ENCODE results near the gene CEP128. TPM values are rescaled to one million over a fixed set of nuclear protein-coding genes. Genes with fewer than 3 reads are reported as not detected.

Gene CEP128
- polyA plus RNA-seq, 1 of the 3 experiments (the other 2 are of a cell fraction): 1.2 TPM

DNA sequence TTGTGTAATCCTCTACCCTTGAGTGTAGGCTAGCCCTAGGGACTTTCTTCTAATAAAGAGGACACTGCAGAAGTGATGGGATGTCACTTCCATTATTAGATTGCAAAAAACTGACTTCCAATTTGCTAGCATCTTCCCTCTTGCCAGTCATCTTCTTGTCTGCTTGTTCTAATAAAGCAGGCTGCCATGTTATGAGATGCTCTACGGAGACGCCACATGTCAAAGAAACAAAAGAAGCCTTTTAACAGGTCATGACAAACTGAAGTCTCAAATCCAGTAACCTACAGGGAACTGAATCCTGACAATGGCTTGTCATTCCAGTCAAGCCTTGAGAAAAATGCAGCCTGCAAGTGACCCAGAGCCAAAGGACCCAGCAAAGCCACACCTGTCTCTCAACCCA is 76.0 kb downstream of the CEP128 start:
- no peaks in the 10 kb centered on the region for H4K20me1 ChIP-seq (ENCODE audit: insufficient read depth)
- no peaks in the 10 kb centered on the region for H3K27me3 ChIP-seq (ENCODE audit: insufficient read depth)
- no peaks in the 10 kb centered on the region for H3K79me2 ChIP-seq (ENCODE audit: insufficient read depth)
- no peak for DNase-seq
- H3K4me1 ChIP-seq (ENCODE audit: control insufficient read depth in 1 of 2, insufficient read depth in 2 of 2, low read depth in 1 of 2, low read length in 1 of 2): no peaks in the 10 kb centered on the region
- ChIA-PET POLR2A (no interaction called here), CTCF (no interaction called here)
- peaks cover 2 to 7% of the 10 kb centered on the region in 2 experiments for H3K36me3 ChIP-seq (replicated peaks in 1 of 2; ENCODE audit: control insufficient read depth in 1 of 2, insufficient read depth in 2 of 2, low read length in 1 of 2)
- TF ChIP-seq, protein P1, sequence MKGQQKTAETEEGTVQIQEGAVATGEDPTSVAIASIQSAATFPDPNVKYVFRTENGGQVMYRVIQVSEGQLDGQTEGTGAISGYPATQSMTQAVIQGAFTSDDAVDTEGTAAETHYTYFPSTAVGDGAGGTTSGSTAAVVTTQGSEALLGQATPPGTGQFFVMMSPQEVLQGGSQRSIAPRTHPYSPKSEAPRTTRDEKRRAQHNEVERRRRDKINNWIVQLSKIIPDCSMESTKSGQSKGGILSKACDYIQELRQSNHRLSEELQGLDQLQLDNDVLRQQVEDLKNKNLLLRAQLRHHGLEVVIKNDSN (IDR thresholded peaks at IDR 0.05; ENCODE audit: borderline replicate concordance, low read depth): no peak
- TF ChIP-seq SMC3 (IDR thresholded peaks at IDR 0.05; ENCODE audit: low read depth, low read length) (no peak), GATA2 (CRISPR knock-in tag; IDR thresholded peaks at IDR 0.05) (no peak), CHD2 (IDR thresholded peaks at IDR 0.05; ENCODE audit: low read length, partially characterized antibody) (no peak), GABPA (IDR thresholded peaks at IDR 0.05; ENCODE audit: low read depth) (no peak), FOXJ3 (CRISPR knock-in tag; IDR thresholded peaks at IDR 0.05) (no peak), MEF2A (IDR thresholded peaks at IDR 0.05; ENCODE audit: borderline replicate concordance, low read depth) (no peak), TCF12 (IDR thresholded peaks at IDR 0.05) (no peak), JUND (IDR thresholded peaks at IDR 0.05) (no peak), SIN3A (IDR thresholded peaks at IDR 0.05; ENCODE audit: borderline replicate concordance, low read depth, low read length) (no peak), TAF1 (IDR thresholded peaks at IDR 0.05; ENCODE audit: borderline replicate concordance, low read depth, low read length) (no peak), RXRA (IDR thresholded peaks at IDR 0.05; ENCODE audit: borderline replicate concordance, low read depth) (no peak), EZH2phosphoT487 (IDR thresholded peaks at IDR 0.05; ENCODE audit: borderline replicate concordance, low read depth) (no peak)
- TF ChIP-seq, protein P2, sequence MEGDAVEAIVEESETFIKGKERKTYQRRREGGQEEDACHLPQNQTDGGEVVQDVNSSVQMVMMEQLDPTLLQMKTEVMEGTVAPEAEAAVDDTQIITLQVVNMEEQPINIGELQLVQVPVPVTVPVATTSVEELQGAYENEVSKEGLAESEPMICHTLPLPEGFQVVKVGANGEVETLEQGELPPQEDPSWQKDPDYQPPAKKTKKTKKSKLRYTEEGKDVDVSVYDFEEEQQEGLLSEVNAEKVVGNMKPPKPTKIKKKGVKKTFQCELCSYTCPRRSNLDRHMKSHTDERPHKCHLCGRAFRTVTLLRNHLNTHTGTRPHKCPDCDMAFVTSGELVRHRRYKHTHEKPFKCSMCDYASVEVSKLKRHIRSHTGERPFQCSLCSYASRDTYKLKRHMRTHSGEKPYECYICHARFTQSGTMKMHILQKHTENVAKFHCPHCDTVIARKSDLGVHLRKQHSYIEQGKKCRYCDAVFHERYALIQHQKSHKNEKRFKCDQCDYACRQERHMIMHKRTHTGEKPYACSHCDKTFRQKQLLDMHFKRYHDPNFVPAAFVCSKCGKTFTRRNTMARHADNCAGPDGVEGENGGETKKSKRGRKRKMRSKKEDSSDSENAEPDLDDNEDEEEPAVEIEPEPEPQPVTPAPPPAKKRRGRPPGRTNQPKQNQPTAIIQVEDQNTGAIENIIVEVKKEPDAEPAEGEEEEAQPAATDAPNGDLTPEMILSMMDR (IDR thresholded peaks at IDR 0.05): no peak
- H3K9me3 ChIP-seq: peaks cover 10% of the 10 kb centered on the region; the same call in 1 of the 2 replicates
- H2AFZ ChIP-seq (ENCODE audit: low read depth): no peak overlapping the region
- H3K4me3 ChIP-seq (ENCODE audit: low read depth in 2 of 2, low read length in 1 of 2): no peak overlapping the region
- H3K4me2 ChIP-seq: no peak overlapping the region
- H3F3A ChIP-seq (replicated peaks; ENCODE audit: insufficient read depth): peaks cover 6% of the 10 kb centered on the region
- WGBS (ENCODE audit: low lambda C conversion rate): 93% methylated on average over 2 of the region's 2 CpGs
- no peak overlapping the region for H3K27ac ChIP-seq (ENCODE audit: low read depth in 2 of 2, low read length in 1 of 2)
- H3K9ac ChIP-seq: no peak overlapping the region
- no peaks in the 10 kb centered on the region for H3K9me2 ChIP-seq

DNA sequence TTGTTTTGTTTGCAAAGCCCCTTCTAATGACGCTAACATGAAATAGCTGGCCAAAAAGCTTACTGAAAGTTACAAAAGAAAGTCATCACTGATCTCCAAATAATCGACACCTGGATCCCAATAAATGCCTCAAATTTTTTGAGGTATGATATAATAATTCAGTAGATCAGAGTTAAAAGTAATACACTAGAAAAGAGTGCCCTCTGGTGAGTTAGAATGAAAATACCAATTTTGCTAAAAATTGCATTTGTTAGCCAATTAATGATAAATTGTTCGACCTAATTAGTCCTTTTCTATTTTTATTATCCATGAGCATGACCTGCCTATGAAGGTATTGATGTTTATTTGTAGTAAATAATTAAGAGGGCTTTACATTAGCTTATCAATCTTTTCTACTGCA is 78.6 kb downstream of the CEP128 start:
- Histone ChIP-seq H3K9ac (no peak overlapping the region), H3K4me1 (ENCODE audit: control insufficient read depth in 1 of 2, insufficient read depth in 2 of 2, low read depth in 1 of 2, low read length in 1 of 2) (no peaks in the 10 kb centered on the region), H3K27me3 (ENCODE audit: insufficient read depth) (no peaks in the 10 kb centered on the region), H3K4me3 (ENCODE audit: low read depth in 2 of 2, low read length in 1 of 2) (no peak overlapping the region), H3K9me2 (no peaks in the 10 kb centered on the region), H3K79me2 (ENCODE audit: insufficient read depth) (no peaks in the 10 kb centered on the region), H2AFZ (ENCODE audit: low read depth) (no peak overlapping the region), H3K36me3 (replicated peaks in 1 of 2; ENCODE audit: control insufficient read depth in 1 of 2, insufficient read depth in 2 of 2, low read length in 1 of 2) (peaks cover 2 to 7% of the 10 kb centered on the region in 2 experiments), H3K27ac (ENCODE audit: low read depth in 2 of 2, low read length in 1 of 2) (no peak overlapping the region), H3F3A (replicated peaks; ENCODE audit: insufficient read depth) (peaks cover 6% of the 10 kb centered on the region), H4K20me1 (ENCODE audit: insufficient read depth) (no peaks in the 10 kb centered on the region), H3K4me2 (no peak overlapping the region), H3K9me3 (no peaks in the 10 kb centered on the region)
- WGBS (ENCODE audit: low lambda C conversion rate): 85% methylated on average over 3 of the region's 3 CpGs
- no peak for DNase-seq
- POLR2A ChIA-PET: no interaction called here
- CTCF ChIA-PET: interaction anchor here (0.8 to 2.9 kb wide), 7 partner anchors 10 to 1949 kb away, joined by 3 to 13 read pairs (median 3); no protein-coding TSS in a partner anchor
- TF ChIP-seq TAF1 (IDR thresholded peaks at IDR 0.05; ENCODE audit: borderline replicate concordance, low read depth, low read length) (no peak), TCF12 (IDR thresholded peaks at IDR 0.05) (no peak), SMC3 (IDR thresholded peaks at IDR 0.05; ENCODE audit: low read depth, low read length) (no peak), GATA2 (CRISPR knock-in tag; IDR thresholded peaks at IDR 0.05) (no peak), EZH2phosphoT487 (IDR thresholded peaks at IDR 0.05; ENCODE audit: borderline replicate concordance, low read depth) (no peak), RFX5 (IDR thresholded peaks at IDR 0.05; ENCODE audit: low read length) (no peak), YY1 (IDR thresholded peaks at IDR 0.05; ENCODE audit: low read depth) (no peak), POLR2AphosphoS5 (IDR thresholded peaks at IDR 0.05; ENCODE audit: low read depth, low read length) (no peak), RAD21 (IDR thresholded peaks at IDR 0.05; ENCODE audit: low read length) (peak; percentile 29), TEAD4 (IDR thresholded peaks at IDR 0.05; ENCODE audit: borderline replicate concordance, insufficient read depth) (no peak), CHD2 (IDR thresholded peaks at IDR 0.05; ENCODE audit: low read length, partially characterized antibody) (no peak)
- TF ChIP-seq, protein P3, sequence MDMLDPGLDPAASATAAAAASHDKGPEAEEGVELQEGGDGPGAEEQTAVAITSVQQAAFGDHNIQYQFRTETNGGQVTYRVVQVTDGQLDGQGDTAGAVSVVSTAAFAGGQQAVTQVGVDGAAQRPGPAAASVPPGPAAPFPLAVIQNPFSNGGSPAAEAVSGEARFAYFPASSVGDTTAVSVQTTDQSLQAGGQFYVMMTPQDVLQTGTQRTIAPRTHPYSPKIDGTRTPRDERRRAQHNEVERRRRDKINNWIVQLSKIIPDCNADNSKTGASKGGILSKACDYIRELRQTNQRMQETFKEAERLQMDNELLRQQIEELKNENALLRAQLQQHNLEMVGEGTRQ (IDR thresholded peaks at IDR 0.05; ENCODE audit: borderline replicate concordance, low read depth, low read length): no peak
- TF ChIP-seq, protein P2 (IDR thresholded peaks at IDR 0.05): peak; percentile 53

Data from SK-N-SH (cell line).